GM10248 (cell line): ENCODE measurements around the gene MOBP.

Experiments
- CTCF ChIA-PET: fragments of 300-600 bp; sonication (Branson Sonifier 250); formaldehyde crosslinking; extraction: SDS; loops from one replicate; lab custom pipeline; 2021; ENCODE audit warnings: antibody characterized with exemption; lab: Yijun Ruan, JAX
- POLR2A ChIA-PET: fragments of 350-650 bp; sonication (Branson Sonifier 250); formaldehyde crosslinking; extraction: SDS; loops from one replicate; lab custom pipeline; 2020; ENCODE audit warnings: antibody characterized with exemption; lab: Yijun Ruan, JAX
- DNase-seq: peaks from one replicate; pipeline ENCODE4 v3.0.0; 2012; ENCODE audit errors: extremely low spot score
- CTCF ChIP-seq: IDR thresholded peaks from 2 replicates; pipeline ENCODE4 v1.5.1; 2012; ENCODE audit warnings: mild to moderate bottlenecking, low read depth; ENCODE audit errors: extremely low read depth, missing control alignments, control extremely low read depth

Gene MOBP

GRCh38 chr3:39497753-39498152, 30.3 kb downstream of the MOBP start:
- TF ChIP-seq CTCF = no peak
- POLR2A ChIA-PET = no interaction called here
- CTCF ChIA-PET = interaction anchor here (0.8 to 3.6 kb wide), 7 partner anchors 9 to 315 kb away, joined by 3 to 16 read pairs (median 4); no protein-coding TSS in a partner anchor
- no peak for DNase-seq

GRCh38 chr3:39499651-39500273, 32.3 kb downstream of the MOBP start:
- TF ChIP-seq CTCF = no peak
- CTCF ChIA-PET = interaction anchor here (0.8 to 3.6 kb wide), 21 partner anchors 7 to 90 kb away, joined by 3 to 16 read pairs (median 4); no protein-coding TSS in a partner anchor
- POLR2A ChIA-PET = no interaction called here
- no peak for DNase-seq

- POLR2A ChIA-PET = no interaction called here
- DNase-seq = no peak
- CTCF ChIA-PET = interaction anchor here (3.1 kb wide), 1 partner anchor 53 kb away, joined by 16 read pairs; no protein-coding TSS in a partner anchor
- TF ChIP-seq CTCF = no peak
Observed at GRCh38 chr3:39501059-39501458, 33.6 kb downstream of the MOBP start.

- CTCF ChIA-PET = no interaction called here
- DNase-seq = no peak
Observed at GRCh38 chr3:39501968-39502837, 34.7 kb downstream of the MOBP start.

DNA sequence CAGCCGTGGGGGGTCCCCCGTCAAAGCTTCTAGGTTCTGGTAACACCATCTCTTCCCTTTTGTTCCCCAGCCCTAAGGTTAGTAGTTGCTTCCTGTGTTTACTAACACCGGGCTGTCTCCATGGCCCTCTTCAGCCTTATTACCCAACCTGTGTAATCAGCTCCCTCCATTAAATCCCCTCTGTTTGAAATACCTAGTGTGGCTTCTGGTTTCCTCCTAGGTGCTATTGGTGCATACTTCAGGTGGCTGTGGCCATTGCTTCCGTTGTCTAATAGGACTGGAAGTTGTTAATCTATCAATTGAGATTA, 35.3 kb downstream of the MOBP start:
- CTCF ChIA-PET = no interaction called here
- no peak for DNase-seq
- POLR2A ChIA-PET = no interaction called here
- TF ChIP-seq CTCF = no peak

More at GRCh38 chr3:39501968-39502837, 34.7 kb downstream of the MOBP start:
- no peak for TF ChIP-seq CTCF
- POLR2A ChIA-PET = no interaction called here

GRCh38 chr3:39505866-39506742, 38.6 kb downstream of the MOBP start:
- no peak for DNase-seq
- TF ChIP-seq CTCF = no peak
- ChIA-PET CTCF (interaction anchor here (1.6 to 1.7 kb wide), 2 partner anchors 8 to 59 kb away, joined by 6 to 15 read pairs; no protein-coding TSS in a partner anchor), POLR2A (no interaction called here)
